IPS-18a (cell line): ENCODE results near the gene MTMR4.

ENCODE experiments used
- H3K27ac ChIP-seq: one replicate; pipeline ENCODE4 v1.5.1; 2013; ENCODE audit warnings: low read length
- H3K27me3 ChIP-seq: one replicate; pipeline ENCODE4 v1.6.1; 2013; ENCODE audit warnings: mild to moderate bottlenecking, low read length; ENCODE audit not compliant: control insufficient read depth, insufficient read depth
- H3K36me3 ChIP-seq: one replicate; pipeline ENCODE4 v1.6.1; 2013; ENCODE audit warnings: low read depth, low read length; ENCODE audit not compliant: control insufficient read depth
- H3K4me1 ChIP-seq: one replicate; pipeline ENCODE4 v1.6.1; 2013; ENCODE audit warnings: low read depth, low read length; ENCODE audit not compliant: control insufficient read depth
- H3K4me3 ChIP-seq: one replicate; pipeline ENCODE4 v1.5.1; 2013; ENCODE audit warnings: low read length
- H3K9ac ChIP-seq: one replicate; pipeline ENCODE4 v1.6.1; 2013; ENCODE audit warnings: mild to moderate bottlenecking, low read length, moderate library complexity
- H3K9me3 ChIP-seq: one replicate; pipeline ENCODE4 v1.6.1; 2013; ENCODE audit warnings: low read depth, low read length; ENCODE audit not compliant: control insufficient read depth

MTMR4 gene

GRCh38 chr17:58446086-58446485 is 68.4 kb downstream of the MTMR4 start:
- H3K9ac ChIP-seq, result no peak overlapping the region

More at GRCh38 chr17:58446086-58446485, 68.4 kb downstream of the MTMR4 start:
- no peak overlapping the region for H3K27ac ChIP-seq
- H3K36me3 ChIP-seq, result no peaks in the 10 kb centered on the region
- H3K4me3 ChIP-seq, result no peak overlapping the region
- peaks cover 3% of the 10 kb centered on the region for H3K4me1 ChIP-seq
- no peaks in the 10 kb centered on the region for H3K27me3 ChIP-seq
- no peaks in the 10 kb centered on the region for H3K9me3 ChIP-seq
